Stimulated activated CD4-positive, alpha-beta T cell treated with anti-CD3 and anti-CD28 coated beads, Interleukin-4, amount 100 ng/mL, for 24 hours (primary cell): ENCODE measurements around the gene MROH7.

Source experiments
- DNase-seq: peaks from one replicate; pipeline ENCODE4 v3.0.0-alpha.2; 2020

Gene MROH7

GRCh38 chr1:54701066-54701465 is 59.5 kb downstream of the MROH7 start:
- DNase-seq, result no peak

GRCh38 chr1:54701996-54702395 is 60.4 kb downstream of the MROH7 start:
- DNase-seq, result no peak

GRCh38 chr1:54703471-54703870 is 61.9 kb downstream of the MROH7 start:
- no peak for DNase-seq

- no peak for DNase-seq
Measured at GRCh38 chr1:54705153-54705552, 63.6 kb downstream of the MROH7 start.

- no peak for DNase-seq
Measured at GRCh38 chr1:54706419-54706818, 64.8 kb downstream of the MROH7 start.

GRCh38 chr1:54708385-54708784 is 66.8 kb downstream of the MROH7 start:
- no peak for DNase-seq

GRCh38 chr1:54709547-54710292 is 68.1 kb downstream of the MROH7 start:
- no peak for DNase-seq

- no peak for DNase-seq
Measured at GRCh38 chr1:54710434-54710833, 68.8 kb downstream of the MROH7 start.

GRCh38 chr1:54710841-54711240 is 69.3 kb downstream of the MROH7 start:
- DNase-seq, result no peak

- no peak for DNase-seq
Measured at GRCh38 chr1:54711536-54711935, 70.0 kb downstream of the MROH7 start.

- no peak for DNase-seq
Measured at GRCh38 chr1:54714881-54715492, 73.4 kb downstream of the MROH7 start.

GRCh38 chr1:54715493-54716298 is 74.1 kb downstream of the MROH7 start, which contains the start of gene TTC4:
Gene TTC4 (plus strand): TSS chr1:54715861. CDS start chr1:54715909, 48 bp downstream.
- peak; percentile 83 for DNase-seq

- DNase-seq, result peak; percentile 31
Measured at GRCh38 chr1:54716299-54717047, 74.9 kb downstream of the MROH7 start.

GRCh38 chr1:54721719-54722118 is 80.1 kb downstream of the MROH7 start:
- DNase-seq, result no peak

- no peak for DNase-seq
Measured at GRCh38 chr1:54723985-54724384, 82.4 kb downstream of the MROH7 start.

GRCh38 chr1:54724771-54725170 is 83.2 kb downstream of the MROH7 start:
- no peak for DNase-seq

- DNase-seq, result no peak
Measured at GRCh38 chr1:54728027-54728426, 86.4 kb downstream of the MROH7 start.

GRCh38 chr1:54736685-54737084 is 95.1 kb downstream of the MROH7 start:
- DNase-seq, result no peak

- DNase-seq, result no peak
Measured at GRCh38 chr1:54738244-54738643, 96.7 kb downstream of the MROH7 start.

- DNase-seq, result no peak
Measured at GRCh38 chr1:54741531-54741930, 99.9 kb downstream of the MROH7 start.

- no peak for DNase-seq
Measured at GRCh38 chr1:54742282-54742681, 100.7 kb downstream of the MROH7 start.

GRCh38 chr1:54743416-54744226 is 102.0 kb downstream of the MROH7 start:
- no peak for DNase-seq
